ENCODE data around the gene EYA2. TPM values are rescaled to one million over a fixed set of nuclear protein-coding genes. Genes with fewer than 3 reads are reported as not detected.

Gene EYA2
- total RNA-seq, 2 experiments from 2014 or later = not detected

- CTCF ChIA-PET = no interaction called here
- intact Hi-C loops (cut with micrococcal nuclease) = no loop called here
- H3K27ac Mint-ChIP-seq = no peak overlapping the region
- no peaks in the 10 kb centered on the region for H3K4me1 Mint-ChIP-seq (ENCODE audit: low read depth)
- H3K9me3 Mint-ChIP-seq = no peaks in the 10 kb centered on the region
- POLR2A ChIA-PET = no interaction called here
- no peak for DNase-seq
- H3K4me3 Mint-ChIP-seq = no peak overlapping the region
- peaks cover 18% of the 10 kb centered on the region for H3K27me3 Mint-ChIP-seq
- H3K36me3 Mint-ChIP-seq = no peaks in the 10 kb centered on the region
These were observed 223.1 kb downstream of the EYA2 start for GRCh38 chr20:47117773-47118172.

- ChIA-PET CTCF (no interaction called here), POLR2A (no interaction called here)
- peaks cover 18% of the 10 kb centered on the region for H3K27me3 Mint-ChIP-seq
- H3K4me3 Mint-ChIP-seq = no peak overlapping the region
- H3K9me3 Mint-ChIP-seq = no peaks in the 10 kb centered on the region
- intact Hi-C loops (cut with micrococcal nuclease) = no loop called here
- DNase-seq = no peak
- no peaks in the 10 kb centered on the region for H3K4me1 Mint-ChIP-seq (ENCODE audit: low read depth)
- H3K36me3 Mint-ChIP-seq = no peaks in the 10 kb centered on the region
- no peak overlapping the region for H3K27ac Mint-ChIP-seq
These were observed 223.6 kb downstream of the EYA2 start for GRCh38 chr20:47118206-47118605.

- intact Hi-C loops (cut with micrococcal nuclease) = no loop called here
- no peak overlapping the region for H3K27ac Mint-ChIP-seq
- no peaks in the 10 kb centered on the region for H3K4me1 Mint-ChIP-seq (ENCODE audit: low read depth)
- no peaks in the 10 kb centered on the region for H3K9me3 Mint-ChIP-seq
- H3K4me3 Mint-ChIP-seq = no peak overlapping the region
- no peaks in the 10 kb centered on the region for H3K36me3 Mint-ChIP-seq
- CTCF ChIA-PET = no interaction called here
- POLR2A ChIA-PET = no interaction called here
- peaks cover 18% of the 10 kb centered on the region for H3K27me3 Mint-ChIP-seq
- no peak for DNase-seq
These were observed 224.0 kb downstream of the EYA2 start for GRCh38 chr20:47118641-47119040.

- Mint-ChIP-seq H3K27me3 (peaks cover 22% of the 10 kb centered on the region), H3K36me3 (no peaks in the 10 kb centered on the region), H3K27ac (no peak overlapping the region), H3K9me3 (no peaks in the 10 kb centered on the region), H3K4me3 (no peak overlapping the region), H3K4me1 (ENCODE audit: low read depth) (no peaks in the 10 kb centered on the region)
- intact Hi-C loops (cut with micrococcal nuclease) = no loop called here
- DNase-seq = no peak
- ChIA-PET POLR2A (no interaction called here), CTCF (no interaction called here)
These were observed 225.8 kb downstream of the EYA2 start for GRCh38 chr20:47120346-47120936.

- no peak overlapping the region for H3K4me3 Mint-ChIP-seq
- no peaks in the 10 kb centered on the region for H3K36me3 Mint-ChIP-seq
- peaks cover 29% of the 10 kb centered on the region for H3K27me3 Mint-ChIP-seq
- ChIA-PET CTCF (no interaction called here), POLR2A (no interaction called here)
- H3K27ac Mint-ChIP-seq = no peak overlapping the region
- H3K9me3 Mint-ChIP-seq = no peaks in the 10 kb centered on the region
- H3K4me1 Mint-ChIP-seq (ENCODE audit: low read depth) = no peaks in the 10 kb centered on the region
- intact Hi-C loops (cut with micrococcal nuclease) = no loop called here
- no peak for DNase-seq
These were observed 227.9 kb downstream of the EYA2 start for GRCh38 chr20:47122560-47122959.

GRCh38 chr20:47124181-47124717 lies 229.6 kb downstream of the EYA2 start:
- no peaks in the 10 kb centered on the region for H3K36me3 Mint-ChIP-seq
- no peaks in the 10 kb centered on the region for H3K4me1 Mint-ChIP-seq (ENCODE audit: low read depth)
- H3K4me3 Mint-ChIP-seq = no peak overlapping the region
- H3K27me3 Mint-ChIP-seq = peaks cover 33% of the 10 kb centered on the region
- ChIA-PET POLR2A (no interaction called here), CTCF (no interaction called here)
- no peaks in the 10 kb centered on the region for H3K9me3 Mint-ChIP-seq
- H3K27ac Mint-ChIP-seq = no peak overlapping the region
- intact Hi-C loops (cut with micrococcal nuclease) = no loop called here
- DNase-seq = no peak

- Mint-ChIP-seq H3K36me3 (no peaks in the 10 kb centered on the region), H3K4me3 (no peak overlapping the region), H3K27me3 (peaks cover 33% of the 10 kb centered on the region), H3K4me1 (ENCODE audit: low read depth) (no peaks in the 10 kb centered on the region), H3K27ac (no peak overlapping the region), H3K9me3 (no peaks in the 10 kb centered on the region)
- intact Hi-C loops (cut with micrococcal nuclease) = no loop called here
- POLR2A ChIA-PET = no interaction called here
- CTCF ChIA-PET = no interaction called here
- DNase-seq = no peak
These were observed 230.8 kb downstream of the EYA2 start for GRCh38 chr20:47125508-47125757.

GRCh38 chr20:47125758-47126591 lies 231.3 kb downstream of the EYA2 start:
- no peaks in the 10 kb centered on the region for H3K9me3 Mint-ChIP-seq
- ChIA-PET CTCF (no interaction called here), POLR2A (no interaction called here)
- H3K4me1 Mint-ChIP-seq (ENCODE audit: low read depth) = no peaks in the 10 kb centered on the region
- H3K27ac Mint-ChIP-seq = no peak overlapping the region
- intact Hi-C loops (cut with micrococcal nuclease) = no loop called here
- H3K36me3 Mint-ChIP-seq = no peaks in the 10 kb centered on the region
- peaks cover 34% of the 10 kb centered on the region for H3K27me3 Mint-ChIP-seq
- DNase-seq = no peak
- H3K4me3 Mint-ChIP-seq = no peak overlapping the region

GRCh38 chr20:47126709-47127108 lies 232.1 kb downstream of the EYA2 start:
- DNase-seq = no peak
- H3K9me3 Mint-ChIP-seq = no peaks in the 10 kb centered on the region
- H3K36me3 Mint-ChIP-seq = no peaks in the 10 kb centered on the region
- H3K4me1 Mint-ChIP-seq (ENCODE audit: low read depth) = no peaks in the 10 kb centered on the region
- ChIA-PET CTCF (no interaction called here), POLR2A (no interaction called here)
- no peak overlapping the region for H3K27ac Mint-ChIP-seq
- intact Hi-C loops (cut with micrococcal nuclease) = no loop called here
- peaks cover 34% of the 10 kb centered on the region for H3K27me3 Mint-ChIP-seq
- no peak overlapping the region for H3K4me3 Mint-ChIP-seq

- Mint-ChIP-seq H3K27ac (no peak overlapping the region), H3K27me3 (peaks cover 34% of the 10 kb centered on the region), H3K36me3 (no peaks in the 10 kb centered on the region), H3K4me1 (ENCODE audit: low read depth) (no peaks in the 10 kb centered on the region), H3K9me3 (no peaks in the 10 kb centered on the region), H3K4me3 (no peak overlapping the region)
- CTCF ChIA-PET = interaction anchor here (1.1 kb wide), 1 partner anchor 375 kb away, joined by 3 read pairs; no protein-coding TSS in a partner anchor
- intact Hi-C loops (cut with micrococcal nuclease) = no loop called here
- DNase-seq = no peak
- POLR2A ChIA-PET = no interaction called here
These were observed 232.9 kb downstream of the EYA2 start for GRCh38 chr20:47127546-47127945.

- H3K9me3 Mint-ChIP-seq = no peaks in the 10 kb centered on the region
- intact Hi-C loops (cut with micrococcal nuclease) = no loop called here
- H3K36me3 Mint-ChIP-seq = no peaks in the 10 kb centered on the region
- no peak overlapping the region for H3K27ac Mint-ChIP-seq
- no peak overlapping the region for H3K4me3 Mint-ChIP-seq
- DNase-seq = no peak
- ChIA-PET CTCF (interaction anchor here (1.1 kb wide), 1 partner anchor 376 kb away, joined by 3 read pairs; no protein-coding TSS in a partner anchor), POLR2A (no interaction called here)
- H3K27me3 Mint-ChIP-seq = peaks cover 34% of the 10 kb centered on the region
- H3K4me1 Mint-ChIP-seq (ENCODE audit: low read depth) = no peaks in the 10 kb centered on the region
These were observed 233.4 kb downstream of the EYA2 start for GRCh38 chr20:47127999-47128398.

GRCh38 chr20:47129306-47129705 lies 234.7 kb downstream of the EYA2 start:
- CTCF ChIA-PET = no interaction called here
- H3K36me3 Mint-ChIP-seq = no peaks in the 10 kb centered on the region
- peaks cover 31% of the 10 kb centered on the region for H3K27me3 Mint-ChIP-seq
- POLR2A ChIA-PET = no interaction called here
- no peaks in the 10 kb centered on the region for H3K4me1 Mint-ChIP-seq (ENCODE audit: low read depth)
- DNase-seq = no peak
- no peak overlapping the region for H3K4me3 Mint-ChIP-seq
- H3K9me3 Mint-ChIP-seq = no peaks in the 10 kb centered on the region
- no peak overlapping the region for H3K27ac Mint-ChIP-seq
- intact Hi-C loops (cut with micrococcal nuclease) = no loop called here

- H3K27me3 Mint-ChIP-seq = peaks cover 9% of the 10 kb centered on the region
- no peaks in the 10 kb centered on the region for H3K9me3 Mint-ChIP-seq
- H3K36me3 Mint-ChIP-seq = no peaks in the 10 kb centered on the region
- no peaks in the 10 kb centered on the region for H3K4me1 Mint-ChIP-seq (ENCODE audit: low read depth)
- ChIA-PET CTCF (no interaction called here), POLR2A (no interaction called here)
- H3K4me3 Mint-ChIP-seq = no peak overlapping the region
- DNase-seq = no peak
- H3K27ac Mint-ChIP-seq = no peak overlapping the region
- intact Hi-C loops (cut with micrococcal nuclease) = no loop called here
These were observed 239.3 kb downstream of the EYA2 start for GRCh38 chr20:47133809-47134456.
